ENCODE data around the gene NMNAT1.

DNA sequence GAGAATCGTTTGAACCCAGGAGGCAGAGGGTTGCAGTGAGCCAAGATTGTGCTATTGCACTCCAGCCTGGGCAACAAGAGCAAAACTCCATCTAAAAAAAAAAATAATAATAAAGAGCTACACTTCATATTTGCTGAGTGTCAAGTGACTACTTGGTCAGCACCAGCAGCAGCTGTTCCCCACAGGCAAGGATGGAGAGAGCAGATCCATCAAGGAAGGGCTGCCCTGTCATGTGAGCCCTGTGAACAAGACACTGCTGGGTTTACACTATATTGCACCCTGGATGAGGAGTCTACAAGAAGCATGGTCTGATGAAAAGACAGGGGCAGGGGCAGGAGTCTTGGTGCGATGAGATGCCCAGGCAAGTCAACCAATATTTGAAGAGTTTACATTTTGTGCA lies 36.8 kb upstream of the NMNAT1 start:
- TF ChIP-seq, protein P1, sequence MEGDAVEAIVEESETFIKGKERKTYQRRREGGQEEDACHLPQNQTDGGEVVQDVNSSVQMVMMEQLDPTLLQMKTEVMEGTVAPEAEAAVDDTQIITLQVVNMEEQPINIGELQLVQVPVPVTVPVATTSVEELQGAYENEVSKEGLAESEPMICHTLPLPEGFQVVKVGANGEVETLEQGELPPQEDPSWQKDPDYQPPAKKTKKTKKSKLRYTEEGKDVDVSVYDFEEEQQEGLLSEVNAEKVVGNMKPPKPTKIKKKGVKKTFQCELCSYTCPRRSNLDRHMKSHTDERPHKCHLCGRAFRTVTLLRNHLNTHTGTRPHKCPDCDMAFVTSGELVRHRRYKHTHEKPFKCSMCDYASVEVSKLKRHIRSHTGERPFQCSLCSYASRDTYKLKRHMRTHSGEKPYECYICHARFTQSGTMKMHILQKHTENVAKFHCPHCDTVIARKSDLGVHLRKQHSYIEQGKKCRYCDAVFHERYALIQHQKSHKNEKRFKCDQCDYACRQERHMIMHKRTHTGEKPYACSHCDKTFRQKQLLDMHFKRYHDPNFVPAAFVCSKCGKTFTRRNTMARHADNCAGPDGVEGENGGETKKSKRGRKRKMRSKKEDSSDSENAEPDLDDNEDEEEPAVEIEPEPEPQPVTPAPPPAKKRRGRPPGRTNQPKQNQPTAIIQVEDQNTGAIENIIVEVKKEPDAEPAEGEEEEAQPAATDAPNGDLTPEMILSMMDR (IDR thresholded peaks at IDR 0.05): no peak
- TF ChIP-seq POLR2AphosphoS5 (IDR thresholded peaks at IDR 0.05) (no peak), POLR2A (IDR thresholded peaks at IDR 0.05) (no peak)

Measured in suprapubic skin (tissue), 4 donors.